HEK293 (cell line): Measurements from ENCODE around the gene PRKG1.

ENCODE experiments used
- CTCF ChIA-PET: fragments of 350-600 bp; formaldehyde crosslinking; extraction: SDS; loops from one replicate; lab custom pipeline; 2021; ENCODE audit warnings: antibody characterized with exemption; lab: Yijun Ruan, JAX
- POLR2A ChIA-PET: fragments of 300-600 bp; formaldehyde crosslinking; extraction: SDS; loops from one replicate; lab custom pipeline; 2020; ENCODE audit warnings: antibody characterized with exemption, inconsistent platforms; lab: Yijun Ruan, JAX
- H3K27ac ChIP-seq: fragments of 200-500 bp; sonication (Bioruptor generic); 2 replicates; pipeline ENCODE4 v1.5.1; 2014; ENCODE audit warnings: low read depth, low read length, control low read depth, inconsistent platforms; ENCODE audit errors: extremely low read depth
- H3K36me3 ChIP-seq, 2 experiments: fragments of 200-500 bp in 1 of 2; sonication (Bioruptor generic) in 1 of 2; 1 replicate in 1 of 2; 2 replicates in 1 of 2; pipeline ENCODE4 v1.5.1; 2014 to 2017; ENCODE audit warnings: inconsistent platforms in 2 of 2, low read length in 2 of 2; ENCODE audit not compliant: control insufficient read depth in 2 of 2, insufficient read depth in 1 of 2
- H3K4me1 ChIP-seq: fragments of 200-500 bp; sonication (Bioruptor generic); 2 replicates; pipeline ENCODE4 v1.5.1; 2014; ENCODE audit warnings: mild to moderate bottlenecking, low read length, inconsistent platforms; ENCODE audit not compliant: control insufficient read depth, insufficient read depth
- H3K4me3 ChIP-seq: 2 replicates; pipeline ENCODE4 v1.5.1; 2011; ENCODE audit warnings: low read depth, mild to moderate bottlenecking, control low read depth, low read length, moderate library complexity
- H3K9me3 ChIP-seq: fragments of 200-500 bp; sonication (Bioruptor generic); 2 replicates; pipeline ENCODE4 v1.5.1; 2014; ENCODE audit warnings: low read depth, low read length, inconsistent platforms; ENCODE audit not compliant: control insufficient read depth, insufficient read depth
- AEBP2 ChIP-seq: fragments of 450-650 bp; formaldehyde crosslinking; IDR thresholded peaks from 2 replicates; pipeline ENCODE4 v1.5.1; 2016; ENCODE audit warnings: missing biosample characterization, missing genetic modification characterization, borderline replicate concordance
- SP3 ChIP-seq: fragments of 450-650 bp; formaldehyde crosslinking; IDR thresholded peaks from 2 replicates; pipeline ENCODE4 v1.5.1; 2016; ENCODE audit warnings: missing biosample characterization, missing genetic modification characterization
- WT1 ChIP-seq: fragments of 450-650 bp; formaldehyde crosslinking; IDR thresholded peaks from 2 replicates; pipeline ENCODE4 v1.5.1; 2016; ENCODE audit warnings: missing biosample characterization, missing genetic modification characterization
- ZBTB7A ChIP-seq: fragments of 450-650 bp; formaldehyde crosslinking; IDR thresholded peaks from 2 replicates; pipeline ENCODE4 v1.5.1; 2016; ENCODE audit warnings: low read depth, missing biosample characterization, missing genetic modification characterization
- ZFP3 ChIP-seq: fragments of 450-650 bp; formaldehyde crosslinking; IDR thresholded peaks from 2 replicates; pipeline ENCODE4 v1.5.1; 2016; ENCODE audit warnings: low read depth, missing biosample characterization, missing genetic modification characterization
- ZNF155 ChIP-seq: fragments of 450-650 bp; formaldehyde crosslinking; IDR thresholded peaks from 2 replicates; pipeline ENCODE4 v1.5.1; 2016; ENCODE audit warnings: missing biosample characterization, missing genetic modification characterization
- ZNF169 ChIP-seq: fragments of 450-650 bp; formaldehyde crosslinking; IDR thresholded peaks from 2 replicates; pipeline ENCODE4 v1.5.1; 2016; ENCODE audit warnings: missing biosample characterization, missing genetic modification characterization
- ZNF19 ChIP-seq: fragments of 450-650 bp; formaldehyde crosslinking; IDR thresholded peaks from 2 replicates; pipeline ENCODE4; 2016; ENCODE audit warnings: missing biosample characterization, missing genetic modification characterization, low read depth
- ZNF223 ChIP-seq: fragments of 450-650 bp; formaldehyde crosslinking; IDR thresholded peaks from 2 replicates; pipeline ENCODE4 v1.5.1; 2016; ENCODE audit warnings: missing biosample characterization, missing genetic modification characterization
- ZNF23 ChIP-seq: fragments of 450-650 bp; formaldehyde crosslinking; IDR thresholded peaks from 2 replicates; pipeline ENCODE4 v1.5.1; 2016; ENCODE audit warnings: missing biosample characterization, missing genetic modification characterization, borderline replicate concordance
- ZNF280C ChIP-seq: fragments of 450-650 bp; formaldehyde crosslinking; IDR thresholded peaks from 2 replicates; pipeline ENCODE4 v1.5.1; 2016; ENCODE audit warnings: missing biosample characterization, missing genetic modification characterization
- ZNF280D ChIP-seq: fragments of 450-650 bp; formaldehyde crosslinking; IDR thresholded peaks from 2 replicates; pipeline ENCODE4 v1.5.1; 2016; ENCODE audit warnings: missing biosample characterization, missing genetic modification characterization
- ZNF423 ChIP-seq: fragments of 450-650 bp; formaldehyde crosslinking; IDR thresholded peaks from 2 replicates; pipeline ENCODE4 v1.5.1; 2016; ENCODE audit warnings: missing biosample characterization, missing genetic modification characterization
- ZNF518A ChIP-seq: fragments of 450-650 bp; formaldehyde crosslinking; conservative IDR thresholded peaks from 2 replicates; pipeline ENCODE4 v1.5.1; 2016; ENCODE audit warnings: low read depth, missing biosample characterization, missing genetic modification characterization
- ZNF544 ChIP-seq: fragments of 450-650 bp; formaldehyde crosslinking; IDR thresholded peaks from 2 replicates; pipeline ENCODE4 v1.5.0; 2017; ENCODE audit warnings: missing biosample characterization, missing genetic modification characterization
- ZNF561 ChIP-seq: fragments of 450-650 bp; IDR thresholded peaks from 2 replicates; pipeline ENCODE4 v1.5.1; 2018; ENCODE audit warnings: missing biosample characterization, missing genetic modification characterization, borderline replicate concordance
- ZNF610 ChIP-seq: fragments of 450-650 bp; formaldehyde crosslinking; IDR thresholded peaks from 2 replicates; pipeline ENCODE4 v1.5.1; 2016; ENCODE audit warnings: missing biosample characterization, missing genetic modification characterization, borderline replicate concordance
- ZNF626 ChIP-seq: fragments of 450-650 bp; sonication (Bioruptor Pico); formaldehyde crosslinking; IDR thresholded peaks from 2 replicates; pipeline ENCODE4 v1.5.1; 2018; ENCODE audit warnings: missing biosample characterization, missing genetic modification characterization, inconsistent platforms
- ZNF660 ChIP-seq: fragments of 450-650 bp; IDR thresholded peaks from 2 replicates; pipeline ENCODE4 v1.5.1; 2018; ENCODE audit warnings: missing biosample characterization, mild to moderate bottlenecking, missing genetic modification characterization
- ZNF692 ChIP-seq: fragments of 450-650 bp; formaldehyde crosslinking; IDR thresholded peaks from 2 replicates; pipeline ENCODE4 v1.5.1; 2016; ENCODE audit warnings: missing biosample characterization, missing genetic modification characterization

The PRKG1 gene

GRCh38 chr10:51952056-51952455 is 877.8 kb downstream of the PRKG1 start:
- no peaks in the 10 kb centered on the region for H3K4me1 ChIP-seq
- no peak overlapping the region for H3K27ac ChIP-seq
- POLR2A ChIA-PET, result no interaction called here
- H3K36me3 ChIP-seq, result no peaks in the 10 kb centered on the region
- TF ChIP-seq ZNF23 (tag by site-specific recombination), result no peak
- TF ChIP-seq ZFP3 (tag by site-specific recombination), result no peak
- TF ChIP-seq ZNF626 (tag by site-specific recombination), result no peak
- no peak for TF ChIP-seq ZNF19
- TF ChIP-seq ZNF561 (tag by site-specific recombination), result no peak
- no peak for TF ChIP-seq ZNF155 (tag by site-specific recombination)
- no peak for TF ChIP-seq ZNF280C
- TF ChIP-seq ZNF518A (tag by site-specific recombination), result no peak
- no peak for TF ChIP-seq ZNF169 (tag by site-specific recombination)
- no peak for TF ChIP-seq SP3 (tag by site-specific recombination)
- no peak for TF ChIP-seq WT1 (tag by site-specific recombination)
- no peak for TF ChIP-seq ZNF280D
- TF ChIP-seq ZBTB7A (tag by site-specific recombination), result no peak
- TF ChIP-seq ZNF660, result no peak
- TF ChIP-seq ZNF423 (tag by site-specific recombination), result no peak
- TF ChIP-seq ZNF610 (tag by site-specific recombination), result no peak
- TF ChIP-seq ZNF544 (tag by site-specific recombination), result no peak
- TF ChIP-seq ZNF692, result no peak
- no peak for TF ChIP-seq ZNF223 (tag by site-specific recombination)
- TF ChIP-seq AEBP2 (tag by site-specific recombination), result no peak
- no peak overlapping the region for H3K4me3 ChIP-seq
- no peaks in the 10 kb centered on the region for H3K9me3 ChIP-seq
- CTCF ChIA-PET, result interaction anchor here (0.6 to 1.5 kb wide), 2 partner anchors 21 to 264 kb away, joined by 3 to 5 read pairs; no protein-coding TSS in a partner anchor
